Right lung (tissue), 10 donors: Measurements from ENCODE around the gene OR52B2. TPM values are rescaled to one million over a fixed set of nuclear protein-coding genes. Genes with fewer than 3 reads are reported as not detected.
A peak's percentile ranks its signal among the peaks of the same experiment; 100 is the strongest.

Source experiments
- DNase-seq, 2 donors: peaks; one replicate each; pipeline ENCODE4 v3.0.0-alpha.2; 2013
- long read RNA-seq, 8 donors: transcript quantifications; one replicate each; lab custom pipeline, GENCODE V29; 2026
- polyA plus RNA-seq, 5 donors: library from polyadenylated mRNA; unstranded; fragments of 120-200 nt; gene quantifications; one replicate each; pipeline versions ENCODE4 v1.2.1 to v1.2.3, GENCODE V29; 2013; ENCODE audit warnings: inconsistent platforms in 1 of 5, low replicate concordance in 1 of 5; ENCODE audit not compliant: insufficient read length in 5 of 5, insufficient read depth in 1 of 5

The OR52B2 gene
- not detected for polyA plus RNA-seq
- long read RNA-seq, donor 1: 0 reads
- long read RNA-seq, donor 2: 0 reads
- long read RNA-seq, donor 3: 0 reads
- long read RNA-seq, donor 4: 0 reads
- long read RNA-seq, donor 5: 0 reads
- long read RNA-seq, donor 6: 0 reads
- long read RNA-seq, donor 7: 0 reads
- long read RNA-seq, donor 8: 0 reads

DNA sequence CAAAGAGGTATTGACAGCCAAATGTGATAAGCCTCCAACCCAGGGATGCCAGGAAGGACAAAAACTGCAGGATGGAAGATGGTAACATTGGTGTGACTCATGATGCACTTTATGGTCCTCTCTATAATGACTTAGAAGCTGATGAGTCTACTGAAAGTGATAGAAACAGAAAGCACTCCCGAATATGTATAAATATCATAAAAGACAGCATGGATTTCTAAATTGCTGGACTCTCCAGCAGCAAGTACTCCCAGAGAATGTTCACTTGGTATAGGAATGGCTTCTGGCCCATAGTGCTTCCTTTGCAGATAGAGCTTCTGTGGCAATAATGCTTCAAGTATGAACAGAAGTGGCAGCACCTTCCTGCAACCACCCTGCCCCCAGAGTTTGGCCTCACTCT lies at the start of gene OR52B2:
Gene OR52B2 (minus strand): TSS at position 101 of the 400 bp plus-strand sequence. CDS start 0 bp downstream, at position 101.
- no peak for DNase-seq

DNA sequence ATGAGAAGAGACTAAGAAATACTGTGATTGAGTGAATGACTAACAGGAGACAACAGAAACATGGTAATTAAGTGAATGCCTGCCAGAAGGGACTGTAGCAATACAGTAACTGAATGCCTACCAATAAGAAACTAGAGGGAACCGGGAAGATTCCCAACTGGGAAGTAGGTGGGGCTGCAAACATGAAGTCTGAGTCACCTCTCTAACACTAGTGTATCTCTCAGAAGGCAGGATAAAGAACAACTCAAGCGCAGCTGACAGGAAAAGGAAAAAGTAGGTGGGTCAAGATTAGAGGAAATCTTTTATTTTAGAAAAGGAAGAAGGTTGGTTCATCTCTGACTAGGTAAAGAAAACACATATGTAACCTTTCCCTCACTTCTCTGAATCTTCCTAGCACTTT lies 49.2 kb upstream of the OR52B2 start:
- DNase-seq: no peak

GRCh38 chr11:6217722-6218121 lies 47.6 kb upstream of the OR52B2 start:
- no peak for DNase-seq

DNA sequence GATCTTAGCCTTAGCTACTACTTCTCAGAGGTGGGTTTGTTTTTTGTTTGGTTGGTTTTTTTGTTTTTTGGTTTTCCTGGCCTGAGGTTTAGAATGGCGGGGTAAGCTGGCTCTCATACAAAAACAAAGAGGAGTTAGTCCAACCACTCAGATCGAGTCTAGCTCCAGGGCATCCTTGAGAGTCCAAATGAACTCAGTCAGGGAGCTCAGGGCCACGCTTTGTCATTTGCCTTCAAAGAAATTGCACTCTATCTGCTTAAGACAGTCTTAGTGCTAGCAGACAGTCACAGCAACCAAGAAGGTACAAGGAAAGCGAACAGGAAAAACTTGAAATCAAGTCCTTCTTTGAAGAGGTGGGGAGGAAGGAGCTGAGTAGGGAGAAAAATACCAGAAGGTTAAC lies 46.4 kb upstream of the OR52B2 start:
- no peak for DNase-seq

DNA sequence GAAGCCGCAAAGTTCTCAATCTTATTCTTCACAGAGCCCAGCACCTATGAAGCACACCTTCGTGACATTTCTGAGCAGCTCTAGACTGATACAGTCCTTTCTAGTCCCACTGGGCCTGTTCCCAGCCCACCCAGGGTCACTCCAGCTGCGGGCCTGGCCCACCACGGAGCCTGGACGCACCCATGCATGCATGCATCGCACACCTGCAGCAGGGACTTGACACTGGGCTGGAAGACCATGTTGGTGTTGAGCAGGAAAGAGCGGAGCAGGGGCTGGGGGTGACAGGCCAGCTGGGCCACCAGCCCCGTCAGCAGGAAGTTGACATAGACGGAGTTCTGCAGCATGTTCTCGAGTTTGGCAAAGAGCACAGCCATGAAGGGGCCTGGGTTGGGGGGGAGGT lies 44.4 kb upstream of the OR52B2 start:
- no peak for DNase-seq

DNA sequence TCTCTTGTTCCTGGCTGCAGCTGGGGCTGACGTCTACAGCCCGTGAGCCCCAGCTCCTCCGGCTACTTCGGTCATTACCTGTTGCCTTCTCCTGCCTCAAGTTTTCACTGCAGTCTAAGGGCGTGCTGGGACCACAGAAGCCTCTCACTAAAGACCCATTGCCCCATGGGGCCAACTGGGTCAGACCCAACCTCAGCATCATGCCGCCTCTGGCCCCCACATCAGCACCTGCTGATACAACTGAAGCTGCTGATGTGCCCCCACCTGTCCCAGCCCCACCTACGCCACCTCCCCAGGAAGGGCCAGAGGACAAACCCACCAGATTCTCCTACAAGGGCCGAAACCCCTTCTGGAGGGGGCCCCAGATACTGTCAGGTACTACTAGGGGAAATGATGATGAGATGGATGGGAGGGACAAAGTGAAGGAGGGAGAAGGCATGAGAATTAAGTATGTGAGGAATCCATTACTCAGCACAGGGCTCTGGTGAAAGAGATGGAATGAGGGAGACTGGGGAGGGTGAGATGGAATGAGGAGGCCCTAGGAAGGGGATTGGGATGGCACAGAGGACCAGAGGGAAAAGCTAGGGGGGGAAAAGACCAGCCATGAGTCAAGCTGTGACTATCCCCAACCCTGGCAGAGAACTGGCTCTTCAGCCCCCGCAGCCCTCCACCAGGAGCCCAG lies 40.3 kb upstream of the OR52B2 start:
- DNase-seq: no peak

DNA sequence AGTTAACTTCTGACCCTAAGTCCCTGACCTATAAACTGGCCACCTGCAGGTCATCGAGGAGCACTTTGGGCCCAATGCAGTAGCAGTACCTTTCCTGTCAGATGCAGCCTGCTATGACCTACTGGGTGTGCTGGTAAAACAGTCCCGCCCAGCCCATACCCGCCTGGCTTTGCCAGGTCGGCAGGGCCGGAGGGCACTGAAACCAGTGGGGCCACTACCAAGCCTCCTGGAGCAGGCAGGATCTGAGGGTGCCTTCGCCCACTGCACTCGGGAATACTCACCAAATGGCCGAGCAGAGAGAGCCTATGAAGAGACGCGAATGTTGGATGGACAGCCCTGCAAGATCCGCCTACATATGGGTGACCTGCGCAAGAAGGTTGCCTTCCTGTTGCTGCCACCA lies 39.7 kb upstream of the OR52B2 start:
- no peak for DNase-seq

DNA sequence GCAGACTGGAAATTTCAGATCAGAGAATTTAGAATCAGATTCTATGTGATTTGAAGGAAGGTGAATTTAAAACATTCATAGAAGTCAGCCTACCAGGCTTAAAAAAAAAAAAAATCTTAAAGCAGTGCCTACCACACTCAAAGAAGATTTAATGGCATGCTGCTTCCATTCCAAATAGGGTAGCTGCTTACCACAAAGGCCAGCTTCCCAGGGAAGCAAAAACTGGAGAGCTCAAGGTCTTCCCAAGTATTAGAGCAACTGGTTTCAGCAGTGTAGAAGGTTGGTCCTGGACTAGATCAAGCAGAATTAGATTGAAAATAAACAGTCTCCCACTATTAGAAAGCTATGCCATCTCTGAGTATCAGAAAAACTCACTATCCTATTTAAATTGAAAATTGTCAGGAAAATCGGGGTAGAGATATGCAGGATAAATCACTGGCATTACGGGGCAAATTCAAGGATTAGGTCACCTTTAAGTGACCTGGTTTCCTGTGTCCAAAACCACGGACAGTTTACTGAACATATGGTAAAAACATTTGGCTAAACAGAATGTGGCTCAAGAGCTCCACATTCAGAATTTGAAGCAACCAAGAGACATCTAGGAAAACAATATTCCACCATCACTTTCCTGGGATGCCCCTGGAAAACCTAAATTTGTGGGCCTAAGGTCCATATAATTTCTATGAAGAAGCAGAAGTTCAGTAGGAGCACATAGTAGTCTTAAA lies 36.5 kb upstream of the OR52B2 start:
- DNase-seq: no peak

DNA sequence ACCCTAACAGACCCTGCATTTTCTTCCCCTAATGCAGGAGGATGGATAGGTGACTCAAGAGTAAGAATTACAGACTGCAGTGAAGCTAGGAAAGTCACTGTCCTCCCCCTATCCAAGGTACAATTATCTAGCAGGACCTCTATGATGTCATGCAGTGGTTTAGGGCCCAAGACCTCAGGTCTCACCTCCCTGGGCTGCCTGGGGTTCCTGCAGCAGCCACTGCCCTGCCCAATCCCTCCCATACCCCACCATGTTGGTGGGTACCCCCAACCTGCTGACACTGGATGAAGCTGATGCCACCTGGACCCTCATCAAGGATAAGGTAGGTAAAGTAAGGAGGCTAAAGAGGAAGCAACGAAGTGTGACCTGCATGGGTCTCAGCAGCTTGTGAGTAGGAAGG lies 35.2 kb upstream of the OR52B2 start, which contains the start of gene C11orf42:
Gene C11orf42 (plus strand): TSS at position 192 of the 400 bp plus-strand sequence. CDS start 59 bp downstream, at position 251.
- no peak for DNase-seq

DNA sequence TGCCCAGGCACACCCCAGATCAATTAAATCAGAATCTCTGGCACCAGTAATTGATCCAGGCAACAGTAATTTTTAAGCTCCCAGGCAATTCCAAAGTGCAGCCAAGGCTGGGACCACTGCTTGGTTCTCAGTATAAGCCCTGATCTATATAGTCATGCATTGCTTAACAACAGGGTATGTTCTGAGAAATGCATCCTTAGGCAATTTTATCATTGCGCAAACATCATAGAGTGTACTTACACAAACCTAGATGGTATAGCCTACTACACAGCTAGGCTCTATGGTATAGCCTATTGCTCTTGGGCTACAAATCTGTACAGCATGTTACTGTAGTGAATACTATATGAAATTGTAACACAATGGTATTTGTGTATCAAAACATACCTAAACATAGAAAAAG lies 34.6 kb upstream of the OR52B2 start:
- no peak for DNase-seq

- no peak for DNase-seq
Measured at GRCh38 chr11:6203327-6203726, 33.2 kb upstream of the OR52B2 start.

- no peak for DNase-seq
Measured at GRCh38 chr11:6202041-6202440, 31.9 kb upstream of the OR52B2 start.

- no peak for DNase-seq
Measured at GRCh38 chr11:6201481-6201880, 31.4 kb upstream of the OR52B2 start.

- DNase-seq: peak; percentile 2
Measured at GRCh38 chr11:6200975-6201374, 30.8 kb upstream of the OR52B2 start.

DNA sequence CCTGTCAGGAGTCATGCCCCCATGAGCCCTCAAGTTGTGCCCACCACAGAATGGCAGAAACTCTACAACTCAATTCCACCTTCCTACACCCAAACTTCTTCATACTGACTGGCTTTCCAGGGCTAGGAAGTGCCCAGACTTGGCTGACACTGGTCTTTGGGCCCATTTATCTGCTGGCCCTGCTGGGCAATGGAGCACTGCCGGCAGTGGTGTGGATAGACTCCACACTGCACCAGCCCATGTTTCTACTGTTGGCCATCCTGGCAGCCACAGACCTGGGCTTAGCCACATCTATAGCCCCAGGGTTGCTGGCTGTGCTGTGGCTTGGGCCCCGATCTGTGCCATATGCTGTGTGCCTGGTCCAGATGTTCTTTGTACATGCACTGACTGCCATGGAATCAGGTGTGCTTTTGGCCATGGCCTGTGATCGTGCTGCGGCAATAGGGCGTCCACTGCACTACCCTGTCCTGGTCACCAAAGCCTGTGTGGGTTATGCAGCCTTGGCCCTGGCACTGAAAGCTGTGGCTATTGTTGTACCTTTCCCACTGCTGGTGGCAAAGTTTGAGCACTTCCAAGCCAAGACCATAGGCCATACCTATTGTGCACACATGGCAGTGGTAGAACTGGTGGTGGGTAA lies 29.2 kb upstream of the OR52B2 start, which contains the start of gene OR52W1:
Gene OR52W1 (plus strand): TSS at position 51 of the 637 bp plus-strand sequence. CDS start 0 bp downstream, at position 51.
- no peak for DNase-seq

DNA sequence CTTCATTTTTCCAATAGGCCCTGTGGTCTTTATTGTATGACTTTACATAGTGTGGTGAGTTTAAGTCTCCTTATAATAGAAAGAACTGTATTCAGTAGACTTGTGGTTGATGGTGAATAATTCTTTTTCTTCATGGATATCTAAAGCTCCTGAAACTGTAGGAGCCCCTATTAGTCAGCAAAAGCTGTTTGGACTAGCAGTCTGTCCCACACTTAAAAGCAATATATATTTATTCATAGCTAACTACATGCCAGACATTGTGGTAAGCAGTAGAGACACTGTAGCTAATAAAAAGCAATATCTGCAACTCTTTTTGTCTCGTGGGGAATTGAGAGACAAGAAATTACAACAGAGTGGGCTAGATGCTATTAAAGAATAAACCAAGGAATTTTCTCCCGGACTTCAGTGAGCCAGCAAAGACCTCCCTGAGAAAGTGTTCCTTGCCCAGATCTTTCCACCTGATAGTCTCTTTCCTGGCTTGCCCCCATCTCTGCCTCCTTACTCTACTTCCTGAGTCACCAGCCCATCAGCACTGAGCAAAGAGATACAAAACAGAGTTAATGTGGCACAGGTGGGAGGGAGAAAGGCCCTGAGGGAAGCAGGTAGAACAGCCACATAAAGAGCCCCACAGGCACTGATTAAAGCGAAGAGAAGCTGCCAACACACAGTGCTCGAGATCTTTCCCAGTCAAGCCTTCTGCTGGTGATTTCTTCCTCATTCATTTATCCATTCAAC lies 27.5 kb upstream of the OR52B2 start:
- no peak for DNase-seq

DNA sequence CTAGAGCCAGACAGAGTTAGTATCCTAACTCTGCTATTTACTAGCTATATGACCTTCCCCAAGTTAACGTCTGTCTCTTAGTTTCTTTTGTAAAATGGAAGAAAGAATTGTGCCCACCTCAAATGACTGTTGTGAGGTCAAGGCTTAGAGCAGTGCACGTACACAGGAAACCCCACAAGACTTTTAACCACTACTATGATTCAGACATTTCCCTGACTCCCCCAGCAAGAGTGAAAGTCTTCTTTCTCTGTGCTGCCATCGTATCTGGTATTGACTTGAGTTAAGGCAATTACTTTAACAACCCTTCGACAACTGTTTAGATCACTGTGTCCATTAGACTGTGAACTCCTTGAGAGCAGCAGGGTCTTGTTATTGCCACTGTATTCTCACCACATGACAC lies 26.3 kb upstream of the OR52B2 start:
- DNase-seq: no peak

DNA sequence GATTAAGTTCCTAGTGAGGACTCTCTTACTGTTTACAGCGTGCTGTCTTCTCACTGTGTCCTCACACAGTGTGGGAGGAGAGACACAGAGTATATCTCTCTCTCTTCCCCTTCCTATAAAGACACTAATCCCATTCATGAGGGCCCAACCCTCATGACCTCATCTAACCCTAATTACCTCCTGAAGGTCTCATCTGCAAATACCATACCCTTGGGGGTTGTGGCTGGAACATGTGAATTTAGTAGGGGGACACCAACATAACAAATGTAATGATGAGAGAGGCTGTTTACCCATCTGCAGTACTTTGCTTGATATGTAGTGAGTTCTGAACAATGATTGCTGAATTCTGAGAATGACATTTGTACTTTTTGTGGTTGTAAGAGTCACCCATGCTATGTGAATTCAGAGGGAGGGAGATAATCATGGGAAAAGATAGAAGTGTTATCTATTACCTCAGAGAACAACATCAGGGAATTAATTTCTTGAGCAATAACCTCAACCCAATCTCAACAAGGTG lies 24.0 kb upstream of the OR52B2 start:
- no peak for DNase-seq

GRCh38 chr11:6191742-6192141 lies 21.6 kb upstream of the OR52B2 start:
- no peak for DNase-seq

- DNase-seq: no peak
Measured at GRCh38 chr11:6175440-6175839, 5.3 kb upstream of the OR52B2 start.

DNA sequence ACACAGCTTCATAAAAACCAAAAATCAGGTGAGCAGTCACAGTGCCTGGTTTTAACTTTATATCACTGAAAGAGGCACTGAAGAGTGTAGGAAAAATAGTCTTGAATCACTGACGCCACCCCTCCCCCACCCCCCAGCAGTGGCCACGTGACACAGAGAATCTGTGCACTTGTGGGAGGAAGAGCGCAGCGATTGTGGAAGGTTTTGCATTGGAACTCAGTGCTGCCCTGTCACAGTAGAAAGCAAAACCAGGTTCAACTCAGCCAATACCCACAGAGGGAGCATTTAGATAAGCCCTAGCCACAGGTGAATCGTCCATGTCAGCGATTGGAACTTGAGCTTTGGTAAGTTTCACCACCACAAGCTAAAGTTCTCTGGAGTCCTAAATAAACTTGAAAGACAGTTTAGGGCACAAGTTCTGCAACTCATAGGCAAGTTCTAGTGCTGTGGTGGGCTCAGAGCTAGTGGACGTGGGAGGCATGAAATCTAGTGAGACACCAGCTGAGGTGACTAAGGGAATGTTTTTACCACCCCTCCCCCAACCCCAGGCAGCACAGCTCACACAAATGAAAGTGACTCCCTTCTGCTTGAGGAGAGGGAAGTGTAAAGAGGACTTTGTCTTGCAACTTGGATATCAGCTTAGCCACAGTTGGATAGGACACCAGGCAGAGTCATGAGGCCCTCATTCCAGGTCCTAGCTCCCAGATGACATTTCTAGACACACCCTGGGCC lies 13.3 kb downstream of the OR52B2 start:
- DNase-seq: no peak
